ENCODE results near the gene BAIAP3.

BAIAP3 gene

DNA sequence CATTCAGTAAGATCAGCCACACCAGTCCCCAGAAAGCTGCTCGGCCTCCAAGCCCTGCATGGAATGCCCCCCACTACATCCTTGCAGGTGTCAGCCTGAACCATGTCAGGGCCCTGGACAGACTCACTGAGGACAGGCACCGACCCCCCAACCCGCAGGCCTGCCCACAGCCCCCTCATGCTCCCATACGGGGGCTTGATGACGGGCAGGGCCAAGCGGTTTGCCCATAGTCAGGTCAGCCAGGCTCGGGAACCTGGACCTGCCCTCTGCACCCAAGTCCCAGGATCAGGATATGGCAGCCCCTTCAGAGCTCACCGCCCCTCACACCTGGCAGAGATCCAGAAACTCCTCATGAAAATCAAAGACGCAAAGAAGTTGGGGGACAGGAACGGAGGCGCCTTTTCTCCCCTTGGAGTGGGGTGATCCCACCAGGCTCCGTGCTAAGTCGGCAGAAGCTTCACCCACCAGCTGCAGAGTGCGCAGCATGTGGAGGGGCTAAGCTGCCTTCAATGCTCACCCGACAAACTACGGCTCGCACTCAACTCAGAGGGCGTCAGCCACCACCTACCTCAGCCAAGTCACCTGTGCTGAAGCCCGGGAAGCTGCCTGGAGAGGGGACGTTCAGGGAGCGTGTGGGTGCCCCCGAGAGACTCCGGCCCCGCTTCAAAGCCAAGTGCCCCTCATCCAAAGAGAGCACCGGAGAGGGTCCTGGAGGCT is 44.8 kb downstream of the BAIAP3 start:
- CTCF ChIA-PET: interaction anchor here (1.9 to 3.5 kb wide), 2 partner anchors 9 to 15 kb away, joined by 4 to 14 read pairs; no protein-coding TSS in a partner anchor

DNA sequence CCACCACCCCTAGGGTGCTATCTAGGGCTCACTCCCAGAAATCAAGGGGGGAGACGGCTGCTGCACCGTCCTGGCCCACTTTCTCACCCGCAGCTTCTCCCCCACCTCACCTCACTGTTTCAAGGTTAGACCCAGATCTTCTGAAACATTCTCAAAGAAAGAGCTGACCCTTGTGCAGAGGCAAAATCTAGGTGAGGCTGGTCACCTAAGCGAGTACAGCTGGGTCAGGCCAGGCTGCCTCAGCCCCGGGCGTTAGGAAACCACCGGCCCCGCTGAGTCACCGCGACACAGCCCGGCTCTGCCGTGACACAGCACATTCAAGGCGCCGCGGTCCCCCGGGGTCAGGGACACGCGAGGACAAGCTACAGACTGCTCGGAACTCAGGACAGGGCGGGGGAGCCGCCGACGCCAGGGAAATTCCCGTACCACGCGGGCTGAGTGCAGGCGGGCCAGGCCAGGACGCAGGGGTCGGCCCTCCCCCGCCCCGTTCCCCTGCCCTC is 45.4 kb downstream of the BAIAP3 start:
- H3K4me3 Mint-ChIP-seq: peak overlapping the region; percentile 68
- H3K9me3 Mint-ChIP-seq: no peaks in the 10 kb centered on the region
- H3K36me3 Mint-ChIP-seq: peaks cover 8% of the 10 kb centered on the region
- H3K27me3 Mint-ChIP-seq: no peaks in the 10 kb centered on the region
- CTCF ChIA-PET: interaction anchor here (1.6 to 3.5 kb wide), 3 partner anchors 10 to 15 kb away, joined by 4 to 14 read pairs (median 4); no protein-coding TSS in a partner anchor
- peak; percentile 66 for DNase-seq
- H3K27ac Mint-ChIP-seq: peak overlapping the region; percentile 73
- peaks cover 19% of the 10 kb centered on the region for H3K4me1 Mint-ChIP-seq

More for the DNA sequence above, 44.8 kb downstream of the BAIAP3 start:
- peaks cover 8% of the 10 kb centered on the region for H3K36me3 Mint-ChIP-seq
- H3K9me3 Mint-ChIP-seq: no peaks in the 10 kb centered on the region
- peaks cover 19% of the 10 kb centered on the region for H3K4me1 Mint-ChIP-seq
- H3K27me3 Mint-ChIP-seq: no peaks in the 10 kb centered on the region
- DNase-seq: no peak
- H3K4me3 Mint-ChIP-seq: peak overlapping the region; percentile 68
- H3K27ac Mint-ChIP-seq: peak overlapping the region; percentile 73

DNA sequence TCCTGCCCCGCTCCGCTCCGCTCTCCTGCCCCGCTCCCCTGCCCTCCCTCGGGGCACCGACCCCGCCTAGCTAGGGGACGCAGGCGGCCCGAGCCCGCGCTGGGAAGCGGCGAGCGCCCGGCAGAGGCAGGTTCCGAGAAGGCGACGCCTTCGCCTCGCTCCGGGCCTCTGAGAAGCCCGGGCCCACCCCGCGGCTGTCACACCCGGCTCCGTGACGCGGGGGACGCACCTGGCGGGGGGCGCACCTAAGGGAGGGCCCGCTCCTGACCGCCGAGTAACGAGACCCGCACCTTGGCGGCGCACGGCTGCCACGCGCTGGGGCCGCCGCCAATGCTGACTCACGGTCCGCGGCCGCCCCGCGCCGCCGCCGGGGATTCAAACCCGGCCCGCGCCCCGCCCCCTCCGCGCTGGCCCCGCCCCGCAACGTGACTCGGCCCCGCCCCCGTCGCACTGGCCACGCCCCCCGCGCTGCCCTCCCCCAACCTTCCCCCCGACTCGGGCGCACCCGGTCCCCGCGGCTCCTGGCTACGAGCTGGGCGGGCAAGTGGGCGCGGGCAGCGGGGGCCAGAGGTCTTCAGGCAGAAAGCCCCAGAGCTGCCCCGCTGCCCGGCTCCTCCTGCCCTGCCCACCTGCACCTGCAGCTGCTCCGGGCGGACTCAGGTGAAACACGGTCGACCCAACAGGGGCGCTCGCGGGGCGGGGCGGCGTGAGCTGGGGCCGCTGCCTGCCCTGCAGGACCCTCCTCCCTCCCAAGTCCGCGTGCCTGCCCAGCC is 46.0 kb downstream of the BAIAP3 start:
- H3K4me3 Mint-ChIP-seq: peak overlapping the region; percentile 72
- peaks cover 8% of the 10 kb centered on the region for H3K36me3 Mint-ChIP-seq
- peak overlapping the region; percentile 87 for H3K27ac Mint-ChIP-seq
- H3K4me1 Mint-ChIP-seq: peaks cover 19% of the 10 kb centered on the region
- H3K9me3 Mint-ChIP-seq: no peaks in the 10 kb centered on the region
- no peaks in the 10 kb centered on the region for H3K27me3 Mint-ChIP-seq
- peak; percentile 73 for DNase-seq
- CTCF ChIA-PET: interaction anchor here (0.5 to 3.5 kb wide), 4 partner anchors 10 to 1034 kb away, joined by 3 to 14 read pairs (median 4); no protein-coding TSS in a partner anchor

DNA sequence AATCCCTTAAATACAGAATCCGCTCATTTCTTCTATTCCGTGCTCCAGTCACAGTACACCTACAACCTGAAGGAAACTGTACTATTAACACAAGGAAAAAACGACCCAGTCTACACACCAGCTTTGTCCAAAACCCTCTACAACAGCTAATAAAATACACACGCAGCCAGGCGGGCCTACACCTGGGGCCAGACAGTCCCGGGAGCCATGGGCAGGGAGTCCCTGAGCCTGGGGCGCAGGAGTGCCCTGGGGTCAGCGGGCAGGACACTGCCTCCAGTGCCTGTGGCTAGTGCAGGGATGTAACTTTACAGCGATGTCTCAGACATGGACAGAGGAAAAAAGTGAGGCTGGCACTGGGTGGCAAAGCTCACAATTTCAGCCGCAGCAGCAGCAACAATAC is 46.8 kb downstream of the BAIAP3 start:
- Mint-ChIP-seq H3K27ac (peak overlapping the region; percentile 87), H3K4me3 (peak overlapping the region; percentile 72), H3K4me1 (peaks cover 19% of the 10 kb centered on the region), H3K27me3 (no peaks in the 10 kb centered on the region), H3K36me3 (peaks cover 11% of the 10 kb centered on the region), H3K9me3 (no peaks in the 10 kb centered on the region)
- DNase-seq: no peak
- CTCF ChIA-PET: interaction anchor here (0.5 to 3.5 kb wide), 4 partner anchors 15 to 1033 kb away, joined by 3 to 14 read pairs (median 4); no protein-coding TSS in a partner anchor

DNA sequence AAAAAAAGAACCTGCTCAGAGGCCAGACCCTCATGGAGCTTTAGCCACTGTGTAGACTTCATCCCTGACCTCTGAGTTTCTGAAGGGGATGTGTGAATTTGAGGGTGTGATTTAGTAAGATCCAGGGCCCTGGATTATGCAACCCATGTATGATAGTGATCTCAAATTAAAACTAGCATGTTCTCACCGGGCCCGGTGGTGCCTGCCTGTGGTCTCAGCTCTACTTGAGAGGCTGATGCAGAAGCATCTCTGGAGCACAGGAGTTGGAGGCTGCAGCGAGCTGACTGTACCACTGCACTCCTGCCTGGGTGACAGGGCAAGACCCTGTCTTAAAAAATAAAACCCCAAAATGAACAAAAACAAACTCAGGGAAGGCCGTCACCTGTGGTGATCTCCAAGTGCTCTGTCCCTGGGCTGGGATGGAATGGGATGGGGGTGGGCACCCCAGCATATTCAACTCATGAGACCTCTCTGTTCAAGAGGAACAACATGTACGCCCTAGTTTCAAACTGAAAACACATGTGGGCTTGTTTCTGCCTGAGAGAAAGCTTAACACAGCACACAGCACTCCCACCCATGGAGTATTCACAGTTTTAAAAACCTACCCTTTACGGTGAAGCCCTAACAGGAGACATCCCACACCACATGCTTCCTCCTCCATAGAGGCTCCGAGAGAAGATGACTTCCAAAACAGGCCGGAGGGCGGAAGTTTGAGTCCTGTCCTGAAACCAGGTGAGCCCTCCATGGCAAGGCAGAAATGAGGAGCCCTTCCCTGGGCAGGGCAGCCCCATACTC is 48.4 kb downstream of the BAIAP3 start:
- Mint-ChIP-seq H3K27me3 (no peaks in the 10 kb centered on the region), H3K4me1 (peaks cover 19% of the 10 kb centered on the region), H3K27ac (no peak overlapping the region), H3K36me3 (peaks cover 6% of the 10 kb centered on the region), H3K9me3 (no peaks in the 10 kb centered on the region), H3K4me3 (no peak overlapping the region)
- CTCF ChIA-PET: no interaction called here
- DNase-seq: no peak

DNA sequence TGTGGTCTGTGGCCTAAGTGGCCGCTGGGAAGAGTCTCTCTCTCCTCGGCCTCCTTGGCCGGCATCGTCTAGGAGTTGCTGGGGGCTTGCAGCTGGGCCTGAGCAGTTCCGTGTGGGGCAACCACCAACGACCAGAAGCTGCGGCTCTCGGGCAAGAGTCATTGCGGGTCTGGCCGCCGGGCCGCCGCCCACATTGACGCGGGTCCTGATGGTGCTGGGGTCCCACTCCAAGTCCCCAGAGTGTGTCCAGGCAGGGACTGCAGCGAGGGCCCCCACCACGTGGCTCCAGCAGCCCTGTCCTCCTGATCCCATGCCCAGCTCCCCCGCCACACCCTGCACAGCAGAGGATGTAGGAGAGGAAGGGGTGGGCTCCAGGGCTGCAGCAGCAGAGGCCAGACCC is 50.1 kb downstream of the BAIAP3 start:
- no peak overlapping the region for H3K4me3 Mint-ChIP-seq
- H3K27me3 Mint-ChIP-seq: no peaks in the 10 kb centered on the region
- CTCF ChIA-PET: no interaction called here
- peaks cover 6% of the 10 kb centered on the region for H3K36me3 Mint-ChIP-seq
- no peaks in the 10 kb centered on the region for H3K9me3 Mint-ChIP-seq
- no peak for DNase-seq
- peaks cover 9% of the 10 kb centered on the region for H3K4me1 Mint-ChIP-seq
- no peak overlapping the region for H3K27ac Mint-ChIP-seq

DNA sequence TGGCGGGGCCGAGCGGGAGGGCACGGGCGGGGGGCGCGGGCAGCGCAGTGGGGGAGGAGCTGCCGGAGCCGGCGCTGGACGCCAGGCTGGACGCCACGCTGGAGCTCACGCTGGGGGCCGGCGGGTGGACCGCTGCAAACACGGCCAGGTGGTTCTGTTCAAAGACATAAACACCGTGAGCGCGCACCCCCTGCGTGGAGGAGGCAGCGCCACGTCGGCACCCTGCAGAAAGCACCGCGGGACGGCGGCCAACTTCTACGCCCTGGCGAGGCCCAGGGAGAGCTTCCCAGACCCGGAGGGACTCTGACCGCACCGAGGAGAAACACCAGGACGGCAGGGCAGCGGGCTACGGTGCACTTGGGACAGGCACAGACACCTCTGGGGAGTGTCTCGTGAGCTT is 51.8 kb downstream of the BAIAP3 start:
- Mint-ChIP-seq H3K27ac (no peak overlapping the region), H3K4me3 (no peak overlapping the region), H3K4me1 (peaks cover under 1% of the 10 kb centered on the region), H3K9me3 (no peaks in the 10 kb centered on the region), H3K27me3 (no peaks in the 10 kb centered on the region), H3K36me3 (peaks cover 8% of the 10 kb centered on the region)
- no peak for DNase-seq
- CTCF ChIA-PET: no interaction called here

DNA sequence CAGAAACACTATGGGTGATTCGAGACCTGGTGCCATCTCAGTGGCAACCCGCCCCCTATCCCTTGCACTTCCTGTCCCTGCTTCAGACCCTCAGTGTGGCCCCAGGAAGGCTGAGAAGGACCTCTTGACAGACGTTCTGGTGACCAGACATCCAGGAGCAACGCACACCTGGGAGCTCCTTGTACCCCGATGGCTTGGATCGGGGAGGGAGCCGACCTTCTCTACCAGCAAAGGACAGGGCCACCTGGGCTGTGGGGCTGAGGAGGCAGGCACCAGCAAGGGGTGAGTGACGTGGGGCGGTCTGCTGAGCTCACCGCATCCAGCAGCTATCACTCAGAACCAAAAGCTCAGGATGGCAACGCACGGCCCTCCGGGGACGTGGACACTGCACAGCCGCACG is 53.9 kb downstream of the BAIAP3 start:
- H3K27me3 Mint-ChIP-seq: no peaks in the 10 kb centered on the region
- no peak overlapping the region for H3K27ac Mint-ChIP-seq
- no peaks in the 10 kb centered on the region for H3K9me3 Mint-ChIP-seq
- peaks cover 9% of the 10 kb centered on the region for H3K36me3 Mint-ChIP-seq
- CTCF ChIA-PET: no interaction called here
- H3K4me1 Mint-ChIP-seq: no peaks in the 10 kb centered on the region
- no peak overlapping the region for H3K4me3 Mint-ChIP-seq
- no peak for DNase-seq

DNA sequence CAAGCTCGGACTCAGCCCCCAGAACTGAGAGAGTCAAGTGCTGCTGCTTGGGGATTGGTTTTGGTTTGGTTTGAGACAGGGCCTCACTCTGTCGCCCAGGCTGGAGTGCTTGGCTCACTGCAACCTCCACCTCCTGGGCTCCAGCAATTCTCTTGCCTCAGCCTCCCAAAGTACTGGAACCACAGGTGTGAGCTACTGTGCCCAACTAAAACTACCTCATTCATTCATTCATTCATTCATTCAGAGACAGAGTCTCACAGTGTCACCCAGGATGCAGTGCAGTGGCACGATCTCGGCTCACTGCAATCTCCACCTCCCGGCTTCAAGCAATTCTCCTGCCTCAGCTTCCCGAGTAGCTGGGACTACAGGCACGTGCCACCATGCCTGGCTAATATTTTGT is 56.3 kb downstream of the BAIAP3 start:
- CTCF ChIA-PET: no interaction called here

DNA sequence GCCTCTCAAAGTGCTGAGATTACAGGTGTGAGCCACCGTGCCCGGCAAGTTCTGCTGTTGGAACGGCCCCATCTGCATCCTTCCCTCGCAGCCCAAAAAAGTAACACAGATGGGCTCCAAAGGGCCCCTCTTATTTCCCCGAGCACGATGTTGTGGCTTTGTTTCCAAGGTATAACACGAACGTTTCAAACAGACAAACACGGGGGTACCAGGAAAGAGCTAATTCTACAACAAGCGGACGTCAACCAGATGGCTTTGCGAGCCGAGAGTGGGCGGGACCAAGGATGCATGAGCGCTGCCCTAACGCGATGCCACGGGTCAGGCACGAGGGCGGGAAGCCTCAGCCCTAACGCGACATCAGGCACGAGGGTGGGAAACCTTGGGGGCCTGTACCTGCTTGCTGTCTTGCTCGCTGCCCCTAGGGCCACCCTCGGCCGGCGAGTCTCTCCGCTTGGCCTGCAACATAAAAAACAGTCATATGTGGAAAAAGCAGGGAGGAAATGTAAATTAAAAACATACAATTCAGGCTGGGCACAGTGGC is 56.9 kb downstream of the BAIAP3 start:
- Mint-ChIP-seq H3K9me3 (no peaks in the 10 kb centered on the region), H3K36me3 (peaks cover 9% of the 10 kb centered on the region), H3K27ac (no peak overlapping the region), H3K4me1 (no peaks in the 10 kb centered on the region), H3K27me3 (no peaks in the 10 kb centered on the region), H3K4me3 (no peak overlapping the region)
- no peak for DNase-seq
- CTCF ChIA-PET: no interaction called here

More for the DNA sequence above, 56.3 kb downstream of the BAIAP3 start:
- no peaks in the 10 kb centered on the region for H3K9me3 Mint-ChIP-seq
- H3K27ac Mint-ChIP-seq: no peak overlapping the region
- no peak for DNase-seq
- H3K36me3 Mint-ChIP-seq: peaks cover 11% of the 10 kb centered on the region
- H3K4me3 Mint-ChIP-seq: no peak overlapping the region
- H3K4me1 Mint-ChIP-seq: no peaks in the 10 kb centered on the region
- H3K27me3 Mint-ChIP-seq: no peaks in the 10 kb centered on the region

DNA sequence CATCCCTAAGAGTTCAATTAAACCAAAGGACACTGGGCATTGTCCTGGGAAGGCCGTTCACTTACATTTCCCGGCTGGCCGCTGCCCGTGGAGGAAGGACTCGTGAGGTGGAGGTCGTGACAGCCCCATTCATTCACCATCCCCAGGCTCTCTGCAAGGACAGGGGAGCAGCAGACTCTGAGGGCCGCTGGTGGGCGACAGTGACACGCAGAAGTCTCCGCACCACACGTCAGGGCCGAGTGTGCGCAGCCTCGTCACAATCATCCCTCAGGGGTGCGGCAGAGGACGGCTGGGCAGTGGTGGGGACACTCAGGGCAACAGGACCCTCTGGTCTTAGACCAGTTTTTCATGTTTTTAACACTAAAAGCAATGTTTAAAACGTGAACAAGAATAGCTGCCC is 59.4 kb downstream of the BAIAP3 start:
- no peak overlapping the region for H3K4me3 Mint-ChIP-seq
- CTCF ChIA-PET: no interaction called here
- no peaks in the 10 kb centered on the region for H3K4me1 Mint-ChIP-seq
- DNase-seq: no peak
- H3K36me3 Mint-ChIP-seq: peaks cover 12% of the 10 kb centered on the region
- no peaks in the 10 kb centered on the region for H3K27me3 Mint-ChIP-seq
- H3K27ac Mint-ChIP-seq: no peak overlapping the region
- no peaks in the 10 kb centered on the region for H3K9me3 Mint-ChIP-seq

DNA sequence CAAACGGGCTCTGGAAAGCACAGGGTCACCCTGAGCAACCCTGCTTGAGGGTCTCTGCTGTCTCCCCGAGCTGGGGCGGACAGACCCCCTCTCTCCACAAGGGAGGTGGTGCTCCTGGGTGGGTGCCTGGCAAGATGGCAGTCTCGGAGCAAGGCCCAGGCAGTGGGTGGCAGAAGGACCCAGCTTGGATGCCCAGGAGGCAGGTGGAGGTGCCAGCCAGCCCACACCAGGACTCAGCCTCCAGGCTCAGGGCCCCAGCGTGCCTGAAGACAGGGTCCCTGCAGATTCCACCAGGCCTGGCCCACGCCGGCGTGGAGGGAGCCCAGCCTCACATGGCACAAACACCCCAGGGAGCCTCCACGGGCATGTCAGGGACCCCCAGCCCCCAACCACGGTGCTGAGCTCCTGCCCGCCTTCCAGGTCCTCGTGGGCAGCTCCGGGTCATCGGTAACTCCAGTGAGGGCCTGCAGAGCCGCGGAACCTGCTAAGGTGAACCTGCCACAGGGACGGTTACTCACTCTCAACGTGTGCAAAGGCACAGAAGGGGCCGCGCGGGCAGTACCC is 60.2 kb downstream of the BAIAP3 start:
- Mint-ChIP-seq H3K4me1 (no peaks in the 10 kb centered on the region), H3K27me3 (no peaks in the 10 kb centered on the region), H3K36me3 (peaks cover 12% of the 10 kb centered on the region), H3K9me3 (no peaks in the 10 kb centered on the region), H3K27ac (no peak overlapping the region), H3K4me3 (no peak overlapping the region)
- no peak for DNase-seq
- CTCF ChIA-PET: no interaction called here

DNA sequence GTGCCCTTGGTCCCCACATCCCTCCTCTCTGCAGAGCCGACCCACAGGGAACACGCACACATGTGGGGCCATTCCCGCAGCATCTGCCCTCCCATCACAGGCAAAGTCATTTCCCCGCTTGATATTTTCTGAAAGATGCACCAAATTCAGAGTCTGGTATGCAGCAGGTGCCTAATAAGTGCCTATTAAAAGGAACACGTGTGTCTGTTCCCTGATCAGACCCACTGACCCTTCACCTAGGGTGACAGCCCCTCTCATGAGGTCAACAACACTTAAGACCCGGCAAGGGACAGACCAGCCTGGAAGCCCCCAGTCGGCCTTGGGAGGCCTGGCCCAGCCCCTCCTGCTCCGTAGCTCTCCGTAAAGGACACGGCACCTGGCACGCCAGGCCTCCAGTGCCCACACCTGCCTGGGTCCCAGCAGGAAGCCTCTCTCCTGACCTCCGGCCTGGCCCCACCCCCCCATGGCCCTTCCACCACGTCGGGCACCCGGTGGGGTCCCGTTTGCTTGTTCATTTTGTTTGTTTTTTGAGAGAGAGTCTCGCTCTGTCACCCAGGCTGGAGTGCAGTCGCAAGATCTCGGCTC is 61.0 kb downstream of the BAIAP3 start:
- Mint-ChIP-seq H3K4me3 (no peak overlapping the region), H3K9me3 (no peaks in the 10 kb centered on the region), H3K27me3 (no peaks in the 10 kb centered on the region), H3K27ac (no peak overlapping the region), H3K36me3 (peaks cover 12% of the 10 kb centered on the region), H3K4me1 (no peaks in the 10 kb centered on the region)
- CTCF ChIA-PET: no interaction called here
- no peak for DNase-seq
